OCI-LY3 (cell line): Measurements from ENCODE around the gene DNAAF5.

Source experiments
- H2AFZ ChIP-seq: fragments of 200-600, 300-600 bp; shearing (Covaris generic); 2 replicates; pipeline ENCODE4 v1.6.0; 2014; ENCODE audit warnings: antibody characterized with exemption, low read depth, low read length
- H3K27ac ChIP-seq: fragments of 200-600, 300-600 bp; sonication (generic); 2 replicates; pipeline ENCODE4 v1.5.1; 2014; ENCODE audit warnings: mild to moderate bottlenecking, low read length, moderate library complexity, mixed read lengths
- H3K27me3 ChIP-seq: fragments of 200-600, 300-600 bp; sonication (generic); 2 replicates; pipeline ENCODE4 v1.6.1; 2014; ENCODE audit warnings: low read depth, low read length, mixed read lengths
- H3K36me3 ChIP-seq: fragments of 200-600, 300-600 bp; sonication (generic); replicated peaks from 2 replicates; pipeline ENCODE3; 2014; ENCODE audit warnings: low read depth, low read length, mixed read lengths
- H3K4me1 ChIP-seq: fragments of 300-600, 200-600 bp; sonication (generic); 2 replicates; pipeline ENCODE4 v1.6.1; 2014; ENCODE audit warnings: low read length, mixed read lengths
- H3K4me2 ChIP-seq: fragments of 200-600, 300-600 bp; sonication (generic); 2 replicates; pipeline ENCODE4 v1.6.1; 2014; ENCODE audit warnings: low read length, mixed read lengths
- H3K4me3 ChIP-seq: fragments of 300-600, 200-600 bp; sonication (generic); 2 replicates; pipeline ENCODE4 v1.5.1; 2014; ENCODE audit warnings: antibody characterized with exemption, mild to moderate bottlenecking, low read length, moderate library complexity
- H3K79me2 ChIP-seq: fragments of 300-600, 200-600 bp; shearing (Covaris generic); 2 replicates; pipeline ENCODE4 v1.6.1; 2014; ENCODE audit warnings: mild to moderate bottlenecking, low read length, mixed read lengths
- H3K9ac ChIP-seq: fragments of 300-600, 200-600 bp; shearing (Covaris generic); 2 replicates; pipeline ENCODE4 v1.6.0; 2014; ENCODE audit warnings: mild to moderate bottlenecking, low read length, moderate library complexity
- H3K9me3 ChIP-seq: fragments of 200-600, 300-600 bp; shearing (Covaris generic); 2 replicates; pipeline ENCODE4 v1.6.1; 2014; ENCODE audit warnings: low read length, mixed read lengths; ENCODE audit not compliant: insufficient read depth
- H4K20me1 ChIP-seq: fragments of 200-600, 300-600 bp; sonication (generic); 2 replicates; pipeline ENCODE4 v1.6.1; 2016; ENCODE audit warnings: low read length, mixed read lengths; ENCODE audit not compliant: insufficient read depth
- EZH2phosphoT487 ChIP-seq: fragments of 200-600 bp; shearing (Covaris generic); IDR thresholded peaks from 2 replicates; pipeline ENCODE4 v1.6.1; 2018; ENCODE audit warnings: antibody characterized with exemption, mixed run types, low read depth
- TF ChIP-seq, protein P1 (sequence below): fragments of 200-600, 300-600 bp; sonication (generic); IDR thresholded peaks from 2 replicates; pipeline ENCODE4 v1.5.1; 2014; ENCODE audit warnings: antibody characterized with exemption, low read length, low read depth

The DNAAF5 gene

DNA sequence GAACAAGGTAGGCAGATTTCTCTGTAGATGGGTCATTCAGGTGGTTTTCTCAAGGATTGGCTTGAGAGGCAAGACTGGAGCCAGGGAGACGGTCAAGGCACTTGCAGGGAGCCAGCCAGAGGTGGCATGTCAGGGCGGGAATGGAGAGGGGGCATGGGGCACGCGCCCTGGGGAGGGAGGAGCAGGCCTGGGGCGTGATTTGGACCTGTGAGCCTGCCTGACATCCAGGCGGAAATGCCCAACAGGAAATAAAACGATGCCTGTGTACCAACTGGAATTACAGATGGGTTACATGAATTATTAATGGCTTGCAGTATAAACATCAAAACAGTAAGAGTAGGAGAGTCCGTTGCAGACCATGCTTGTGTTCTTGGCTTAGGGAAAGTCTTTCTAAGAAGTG lies 97.2 kb downstream of the DNAAF5 start:
- Histone ChIP-seq H3K4me1 (peaks cover 6% of the 10 kb centered on the region; the same call in 1 of the 2 replicates), H3K79me2 (peaks cover 91% of the 10 kb centered on the region), H3K9me3 (no peaks in the 10 kb centered on the region), H3K27ac (no peak overlapping the region), H3K4me2 (no peak overlapping the region), H3K27me3 (no peaks in the 10 kb centered on the region), H4K20me1 (peaks cover 39% of the 10 kb centered on the region), H3K4me3 (no peak overlapping the region), H3K9ac (no peak overlapping the region), H3K36me3 (peaks cover under 1% of the 10 kb centered on the region), H2AFZ (no peak overlapping the region)
- TF ChIP-seq, protein P1, sequence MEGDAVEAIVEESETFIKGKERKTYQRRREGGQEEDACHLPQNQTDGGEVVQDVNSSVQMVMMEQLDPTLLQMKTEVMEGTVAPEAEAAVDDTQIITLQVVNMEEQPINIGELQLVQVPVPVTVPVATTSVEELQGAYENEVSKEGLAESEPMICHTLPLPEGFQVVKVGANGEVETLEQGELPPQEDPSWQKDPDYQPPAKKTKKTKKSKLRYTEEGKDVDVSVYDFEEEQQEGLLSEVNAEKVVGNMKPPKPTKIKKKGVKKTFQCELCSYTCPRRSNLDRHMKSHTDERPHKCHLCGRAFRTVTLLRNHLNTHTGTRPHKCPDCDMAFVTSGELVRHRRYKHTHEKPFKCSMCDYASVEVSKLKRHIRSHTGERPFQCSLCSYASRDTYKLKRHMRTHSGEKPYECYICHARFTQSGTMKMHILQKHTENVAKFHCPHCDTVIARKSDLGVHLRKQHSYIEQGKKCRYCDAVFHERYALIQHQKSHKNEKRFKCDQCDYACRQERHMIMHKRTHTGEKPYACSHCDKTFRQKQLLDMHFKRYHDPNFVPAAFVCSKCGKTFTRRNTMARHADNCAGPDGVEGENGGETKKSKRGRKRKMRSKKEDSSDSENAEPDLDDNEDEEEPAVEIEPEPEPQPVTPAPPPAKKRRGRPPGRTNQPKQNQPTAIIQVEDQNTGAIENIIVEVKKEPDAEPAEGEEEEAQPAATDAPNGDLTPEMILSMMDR: no peak
- TF ChIP-seq EZH2phosphoT487: no peak

GRCh38 chr7:824081-824480 lies 97.6 kb downstream of the DNAAF5 start:
- H3K36me3 ChIP-seq: no peaks in the 10 kb centered on the region
- H3K4me2 ChIP-seq: no peak overlapping the region

GRCh38 chr7:824664-825063 lies 98.2 kb downstream of the DNAAF5 start:
- Histone ChIP-seq H3K9ac (no peak overlapping the region), H3K79me2 (peaks cover 88% of the 10 kb centered on the region), H3K4me2 (no peak overlapping the region), H4K20me1 (peaks cover 39% of the 10 kb centered on the region), H3K4me3 (no peak overlapping the region), H3K9me3 (no peaks in the 10 kb centered on the region), H3K27ac (no peak overlapping the region), H3K36me3 (no peaks in the 10 kb centered on the region), H3K4me1 (peaks cover 6% of the 10 kb centered on the region; the same call in 1 of the 2 replicates), H2AFZ (no peak overlapping the region), H3K27me3 (no peaks in the 10 kb centered on the region)
- TF ChIP-seq, protein P1: no peak
- no peak for TF ChIP-seq EZH2phosphoT487

More at GRCh38 chr7:824081-824480, 97.6 kb downstream of the DNAAF5 start:
- no peak overlapping the region for H3K27ac ChIP-seq
- H4K20me1 ChIP-seq: peaks cover 43% of the 10 kb centered on the region
- H3K4me3 ChIP-seq: no peak overlapping the region
- H3K27me3 ChIP-seq: no peaks in the 10 kb centered on the region
- H3K9ac ChIP-seq: no peak overlapping the region
- peaks cover 91% of the 10 kb centered on the region for H3K79me2 ChIP-seq
- no peaks in the 10 kb centered on the region for H3K9me3 ChIP-seq
- TF ChIP-seq EZH2phosphoT487: no peak
- H2AFZ ChIP-seq: no peak overlapping the region
- peaks cover 6% of the 10 kb centered on the region; the same call in 1 of the 2 replicates for H3K4me1 ChIP-seq

GRCh38 chr7:825386-825785 lies 98.9 kb downstream of the DNAAF5 start:
- Histone ChIP-seq H3K36me3 (no peaks in the 10 kb centered on the region), H3K9me3 (no peaks in the 10 kb centered on the region), H2AFZ (no peak overlapping the region), H3K4me1 (0 out of 2 replicates have a peak, but pooled peaks cover 2% of the 10 kb centered on the region), H3K9ac (no peak overlapping the region), H3K27ac (no peak overlapping the region), H4K20me1 (peaks cover 34% of the 10 kb centered on the region), H3K79me2 (peaks cover 88% of the 10 kb centered on the region), H3K4me2 (no peak overlapping the region), H3K4me3 (no peak overlapping the region), H3K27me3 (no peaks in the 10 kb centered on the region)
- no peak for TF ChIP-seq EZH2phosphoT487
- TF ChIP-seq, protein P1: no peak
